Thyroid gland (tissue), 4 donors: Measurements from ENCODE around the gene SNX13.

Source experiments
- CTCF ChIP-seq, 6 experiments: fragments of 200-600 bp in 3 of 6; fragments of 450-650 bp in 3 of 6; sonication (generic) in 3 of 6; IDR thresholded peaks; one replicate each; pipeline ENCODE4 v1.5.1; 2016 to 2019; ENCODE audit warnings: antibody characterized with exemption in 6 of 6, mild to moderate bottlenecking in 2 of 6, inconsistent platforms in 1 of 6, moderate library complexity in 1 of 6
- POLR2A ChIP-seq, 2 donors: fragments of 450-650 bp; IDR thresholded peaks; one replicate each; pipeline ENCODE4 v1.6.1; 2017; ENCODE audit warnings: antibody characterized with exemption in 2 of 2, mild to moderate bottlenecking in 2 of 2, moderate library complexity in 1 of 2

DNA sequence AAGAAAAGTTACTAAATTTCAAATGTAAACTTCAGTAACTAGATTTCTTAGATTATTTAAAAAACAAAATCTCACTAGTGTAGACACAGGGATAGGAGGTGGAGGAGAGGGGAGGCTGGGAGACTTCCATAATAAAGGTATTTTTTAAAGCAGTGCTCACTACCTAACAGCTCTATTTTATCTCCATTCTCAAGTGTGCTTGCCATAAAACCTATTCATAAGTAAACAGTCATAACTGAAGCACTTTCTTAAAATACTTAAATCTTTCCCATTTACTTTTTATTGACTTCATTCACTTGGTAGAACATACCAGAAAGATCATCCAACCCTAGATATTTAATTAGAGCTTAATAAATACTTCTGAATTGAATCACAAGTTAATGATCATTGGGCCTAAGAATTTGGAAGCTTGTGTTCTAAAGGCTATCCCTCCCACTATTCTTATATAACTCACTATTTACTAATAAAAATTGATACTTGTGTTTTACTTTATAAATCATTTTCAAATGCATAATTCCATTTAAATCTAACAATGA is 107.4 kb downstream of the SNX13 start:
- TF ChIP-seq CTCF (IDR thresholded peaks at IDR 0.05), result no peak
- no peak for TF ChIP-seq POLR2A (IDR thresholded peaks at IDR 0.05)
